HG02678 (cell line): ENCODE results near the gene LIMK1.
"Not testable (repeated sequence)": the region's sequence is repeated elsewhere in the genome, so short reads cannot be mapped to it uniquely, and the experiment has no call there.

ENCODE experiments used
- ATAC-seq: cut with Tn5 transposase; IDR thresholded peaks from one replicate; pipeline ENCODE4 v1.9.1; 2021; ENCODE audit warnings: mild to moderate bottlenecking, moderate library complexity; ENCODE audit not compliant: unreplicated experiment

Gene LIMK1

GRCh38 chr7:74083117-74083876 is at the start of gene LIMK1:
Gene LIMK1, plus strand, starts transcription at chr7:74083804. Its CDS starts 187 bp downstream, at chr7:74083991.
- peak; percentile 77 for ATAC-seq

GRCh38 chr7:74037609-74038008 is 46.0 kb upstream of the LIMK1 start:
- ATAC-seq, result no peak

GRCh38 chr7:74038194-74038961 is 45.2 kb upstream of the LIMK1 start:
- no peak for ATAC-seq

- ATAC-seq, result no peak
Observed at GRCh38 chr7:74039337-74039736, 44.3 kb upstream of the LIMK1 start.

GRCh38 chr7:74040101-74040790 is 43.4 kb upstream of the LIMK1 start:
- ATAC-seq, result no peak

- no peak for ATAC-seq
Observed at GRCh38 chr7:74040791-74041520, 42.6 kb upstream of the LIMK1 start.

GRCh38 chr7:74042746-74043522 is 40.7 kb upstream of the LIMK1 start:
- ATAC-seq, result no peak

- ATAC-seq, result no peak
Observed at GRCh38 chr7:74043523-74043951, 40.1 kb upstream of the LIMK1 start.

- no peak for ATAC-seq
Observed at GRCh38 chr7:74044366-74045350, 38.9 kb upstream of the LIMK1 start.

GRCh38 chr7:74046581-74046980 is 37.0 kb upstream of the LIMK1 start:
- not testable (repeated sequence) for ATAC-seq

GRCh38 chr7:74047804-74048380 is 35.7 kb upstream of the LIMK1 start:
- ATAC-seq, result no peak

- ATAC-seq, result no peak
Observed at GRCh38 chr7:74048999-74049599, 34.5 kb upstream of the LIMK1 start.

GRCh38 chr7:74049997-74050798 is 33.4 kb upstream of the LIMK1 start:
- no peak for ATAC-seq

GRCh38 chr7:74051193-74051592 is 32.4 kb upstream of the LIMK1 start:
- no peak for ATAC-seq

GRCh38 chr7:74051629-74052410 is 31.8 kb upstream of the LIMK1 start:
- no peak for ATAC-seq

- no peak for ATAC-seq
Observed at GRCh38 chr7:74052628-74053027, 31.0 kb upstream of the LIMK1 start.
